ENCODE data around the gene TRAPPC10. TPM values are rescaled to one million over a fixed set of nuclear protein-coding genes. Genes with fewer than 3 reads are reported as not detected.
"Not testable (repeated sequence)": the region's sequence is repeated elsewhere in the genome, so short reads cannot be mapped to it uniquely, and the experiment has no call there.

TRAPPC10 gene
- total and polyA plus RNA-seq, 2 of the 8 experiments (the other 6 are each of a cell fraction or from before 2014, with no cell fraction given), result 18.5 to 29.8 TPM

DNA sequence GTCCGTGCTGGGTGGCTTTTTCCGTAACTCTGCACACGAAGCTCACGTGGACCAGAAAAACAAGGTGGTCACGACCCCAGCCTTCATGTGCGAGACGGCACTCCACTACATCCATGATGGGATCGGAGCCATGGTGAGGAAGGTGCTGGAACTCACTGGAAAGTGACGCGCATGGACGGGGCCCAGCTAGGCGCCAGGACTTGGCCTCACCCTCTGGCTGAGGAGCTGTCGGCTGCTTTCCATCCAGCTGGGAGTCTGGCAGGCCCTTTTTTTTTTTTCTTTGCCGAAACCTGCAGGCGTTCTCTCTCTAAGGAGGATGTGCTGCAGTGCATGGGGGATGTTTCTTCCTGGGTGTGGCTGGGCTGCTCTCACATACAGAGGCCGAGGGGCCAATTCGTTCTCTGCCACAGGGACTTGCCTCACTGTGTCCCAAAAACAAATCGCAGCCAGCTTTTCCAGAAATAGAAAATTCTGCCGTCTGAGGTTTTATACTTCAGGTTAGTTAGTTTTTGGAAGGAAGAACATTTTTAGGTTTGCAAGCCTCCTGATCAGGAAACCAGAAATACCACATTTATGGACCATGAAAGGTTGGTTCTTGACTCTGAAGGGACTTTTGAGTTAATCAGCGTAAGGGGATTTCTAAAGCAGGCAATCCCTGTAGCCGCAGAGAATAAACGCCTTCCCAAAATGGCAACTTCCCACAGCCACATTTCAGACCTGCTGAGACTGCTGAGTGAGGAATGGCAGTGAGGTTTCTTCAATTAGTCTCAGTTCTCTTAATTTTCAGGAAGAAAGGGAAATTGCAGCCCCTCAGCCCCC lies 132.9 kb downstream of the TRAPPC10 start:
- H3K79me1 ChIP-seq (ENCODE audit: low read depth, low read length); H2BK120ac ChIP-seq (replicated peaks; ENCODE audit: low read depth, low read length); H3K27me3 ChIP-seq (replicated peaks in 1 of 4; ENCODE audit: control insufficient read depth in 3 of 4, extremely low read depth in 1 of 4, insufficient read depth in 3 of 4, low read length in 3 of 4); H3K23me2 ChIP-seq (ENCODE audit: low read depth, low read length); H3K36me3 ChIP-seq (ENCODE audit: control insufficient read depth in 2 of 4, insufficient read depth in 4 of 4, low read length in 3 of 4); H2BK20ac ChIP-seq (ENCODE audit: low read length); H3K4me1 ChIP-seq (replicated peaks in 1 of 4; ENCODE audit: control insufficient read depth in 3 of 4, insufficient read depth in 4 of 4, low read length in 3 of 4); H3K4ac ChIP-seq (replicated peaks; ENCODE audit: insufficient read length, low read depth, low read length); H3K9me3 ChIP-seq (ENCODE audit: insufficient read depth in 2 of 2, low read depth in 1 of 2, low read length in 1 of 2); POLR2A ChIA-PET (ENCODE audit: partially characterized antibody); H3K18ac ChIP-seq (ENCODE audit: extremely low read depth, low read length); H4K5ac ChIP-seq (ENCODE audit: insufficient read length, low read depth, low read length); DNase-seq (ENCODE audit: low read depth in 1 of 2, low spot score in 2 of 2); H3K79me2 ChIP-seq (ENCODE audit: control insufficient read depth in 1 of 2, insufficient read depth in 2 of 2, low read length in 2 of 2); FAIRE-seq; H4K8ac ChIP-seq (ENCODE audit: extremely low read depth, insufficient read depth, low read length); H2BK5ac ChIP-seq (ENCODE audit: low read depth, low read length); H3K56ac ChIP-seq (replicated peaks; ENCODE audit: insufficient read length, low read depth, low read length); H4K20me1 ChIP-seq (replicated peaks in 1 of 2; ENCODE audit: control insufficient read depth in 1 of 2, insufficient read depth in 2 of 2, low read length in 2 of 2); H2AK5ac ChIP-seq (ENCODE audit: low read depth, low read length); H3K23ac ChIP-seq (ENCODE audit: insufficient read length); H3K4me3 ChIP-seq (ENCODE audit: extremely low read depth in 1 of 4, insufficient read depth in 2 of 4, low read depth in 3 of 4, low read length in 4 of 4); H3K14ac ChIP-seq (ENCODE audit: insufficient read length); H3K27ac ChIP-seq (ENCODE audit: low read depth, low read length); H2BK12ac ChIP-seq (ENCODE audit: low read depth, low read length); H2AFZ ChIP-seq (ENCODE audit: low read length); H2BK15ac ChIP-seq (ENCODE audit: low read length); CTCF ChIA-PET (ENCODE audit: partially characterized antibody); H3K4me2 ChIP-seq (ENCODE audit: insufficient read depth in 1 of 2, low read depth in 2 of 2, low read length in 2 of 2); H3K9ac ChIP-seq (replicated peaks in 1 of 4; ENCODE audit: extremely low read depth in 1 of 4, low read depth in 3 of 4, low read length in 3 of 4); H4K91ac ChIP-seq (replicated peaks; ENCODE audit: insufficient read length, low read length): not testable (repeated sequence)
- WGBS, 2 experiments (ENCODE audit: extremely low coverage in 1 of 2, insufficient coverage in 1 of 2, insufficient read length in 1 of 2, insufficient replicate concordance in 2 of 2, low coverage in 1 of 2, low lambda C conversion rate in 2 of 2, missing lambda C conversion rate in 1 of 2), result no CpG with 5 or more reads among the region's 22 CpGs

DNA sequence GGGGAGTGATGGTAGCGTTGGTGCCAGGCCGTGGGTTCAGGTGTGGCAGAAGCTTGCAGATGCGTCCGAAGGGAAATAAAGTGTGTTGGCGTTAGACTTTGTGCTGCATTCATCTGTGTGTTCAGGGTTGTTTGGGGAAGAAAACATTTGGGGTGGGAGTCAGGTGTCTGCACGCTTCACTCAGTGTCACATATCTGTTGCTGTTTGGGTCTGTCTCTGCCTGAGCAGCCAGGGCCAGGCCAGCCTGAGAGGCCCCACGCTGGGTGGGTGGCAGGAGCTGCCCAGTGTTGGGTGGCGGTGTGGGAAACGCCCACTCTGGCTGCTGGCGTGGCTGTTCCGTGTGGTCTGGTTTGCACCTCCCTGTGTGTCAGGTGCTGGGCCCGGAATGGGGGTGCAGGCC lies 133.5 kb downstream of the TRAPPC10 start:
- H3K27ac ChIP-seq (ENCODE audit: low read depth, low read length), result not testable (repeated sequence)

More for the DNA sequence above, 133.5 kb downstream of the TRAPPC10 start:
- H3K9me3 ChIP-seq (ENCODE audit: insufficient read depth in 2 of 2, low read depth in 1 of 2, low read length in 1 of 2); DNase-seq (ENCODE audit: low read depth in 1 of 2, low spot score in 2 of 2); H3K36me3 ChIP-seq (ENCODE audit: control insufficient read depth in 2 of 4, insufficient read depth in 4 of 4, low read length in 3 of 4); H2AK5ac ChIP-seq (ENCODE audit: low read depth, low read length); H3K18ac ChIP-seq (ENCODE audit: extremely low read depth, low read length); H3K79me1 ChIP-seq (ENCODE audit: low read depth, low read length); FAIRE-seq; H2BK20ac ChIP-seq (ENCODE audit: low read length); H4K91ac ChIP-seq (replicated peaks; ENCODE audit: insufficient read length, low read length); H3K27me3 ChIP-seq (replicated peaks in 1 of 4; ENCODE audit: control insufficient read depth in 3 of 4, extremely low read depth in 1 of 4, insufficient read depth in 3 of 4, low read length in 3 of 4); H2BK120ac ChIP-seq (replicated peaks; ENCODE audit: low read depth, low read length); H3K4me2 ChIP-seq (ENCODE audit: insufficient read depth in 1 of 2, low read depth in 2 of 2, low read length in 2 of 2); H3K4ac ChIP-seq (replicated peaks; ENCODE audit: insufficient read length, low read depth, low read length); H4K20me1 ChIP-seq (replicated peaks in 1 of 2; ENCODE audit: control insufficient read depth in 1 of 2, insufficient read depth in 2 of 2, low read length in 2 of 2); H2AFZ ChIP-seq (ENCODE audit: low read length); H3K23me2 ChIP-seq (ENCODE audit: low read depth, low read length); H2BK15ac ChIP-seq (ENCODE audit: low read length); H4K5ac ChIP-seq (ENCODE audit: insufficient read length, low read depth, low read length); H3K79me2 ChIP-seq (ENCODE audit: control insufficient read depth in 1 of 2, insufficient read depth in 2 of 2, low read length in 2 of 2); H3K4me1 ChIP-seq (replicated peaks in 1 of 4; ENCODE audit: control insufficient read depth in 3 of 4, insufficient read depth in 4 of 4, low read length in 3 of 4); H2BK5ac ChIP-seq (ENCODE audit: low read depth, low read length); H3K56ac ChIP-seq (replicated peaks; ENCODE audit: insufficient read length, low read depth, low read length); H3K23ac ChIP-seq (ENCODE audit: insufficient read length); H3K9ac ChIP-seq (replicated peaks in 1 of 4; ENCODE audit: extremely low read depth in 1 of 4, low read depth in 3 of 4, low read length in 3 of 4); H2BK12ac ChIP-seq (ENCODE audit: low read depth, low read length); POLR2A ChIA-PET (ENCODE audit: partially characterized antibody); H3K14ac ChIP-seq (ENCODE audit: insufficient read length); H4K8ac ChIP-seq (ENCODE audit: extremely low read depth, insufficient read depth, low read length); H3K4me3 ChIP-seq (ENCODE audit: extremely low read depth in 1 of 4, insufficient read depth in 2 of 4, low read depth in 3 of 4, low read length in 4 of 4); CTCF ChIA-PET (ENCODE audit: partially characterized antibody): not testable (repeated sequence)
- WGBS, 2 experiments (ENCODE audit: extremely low coverage in 1 of 2, insufficient coverage in 1 of 2, insufficient read length in 1 of 2, insufficient replicate concordance in 2 of 2, low coverage in 1 of 2, low lambda C conversion rate in 2 of 2, missing lambda C conversion rate in 1 of 2), result no CpG with 5 or more reads among the region's 12 CpGs
